Testis (tissue), 2 donors: Measurements from ENCODE around the gene PRKN.

Source experiments
- POLR2A ChIP-seq: fragments of 450-650 bp; IDR thresholded peaks from one replicate; pipeline ENCODE4 v1.6.1; 2017; ENCODE audit warnings: antibody characterized with exemption, mild to moderate bottlenecking, moderate library complexity
- TF ChIP-seq, protein P1 (sequence below), 3 experiments: fragments of 450-650 bp in 2 of 3; fragments of 200-600 bp in 1 of 3; sonication (generic) in 1 of 3; IDR thresholded peaks; one replicate each; pipeline ENCODE4 v1.5.1; 2016 to 2019; ENCODE audit warnings: antibody characterized with exemption in 3 of 3, mild to moderate bottlenecking in 2 of 3, moderate library complexity in 1 of 3

DNA sequence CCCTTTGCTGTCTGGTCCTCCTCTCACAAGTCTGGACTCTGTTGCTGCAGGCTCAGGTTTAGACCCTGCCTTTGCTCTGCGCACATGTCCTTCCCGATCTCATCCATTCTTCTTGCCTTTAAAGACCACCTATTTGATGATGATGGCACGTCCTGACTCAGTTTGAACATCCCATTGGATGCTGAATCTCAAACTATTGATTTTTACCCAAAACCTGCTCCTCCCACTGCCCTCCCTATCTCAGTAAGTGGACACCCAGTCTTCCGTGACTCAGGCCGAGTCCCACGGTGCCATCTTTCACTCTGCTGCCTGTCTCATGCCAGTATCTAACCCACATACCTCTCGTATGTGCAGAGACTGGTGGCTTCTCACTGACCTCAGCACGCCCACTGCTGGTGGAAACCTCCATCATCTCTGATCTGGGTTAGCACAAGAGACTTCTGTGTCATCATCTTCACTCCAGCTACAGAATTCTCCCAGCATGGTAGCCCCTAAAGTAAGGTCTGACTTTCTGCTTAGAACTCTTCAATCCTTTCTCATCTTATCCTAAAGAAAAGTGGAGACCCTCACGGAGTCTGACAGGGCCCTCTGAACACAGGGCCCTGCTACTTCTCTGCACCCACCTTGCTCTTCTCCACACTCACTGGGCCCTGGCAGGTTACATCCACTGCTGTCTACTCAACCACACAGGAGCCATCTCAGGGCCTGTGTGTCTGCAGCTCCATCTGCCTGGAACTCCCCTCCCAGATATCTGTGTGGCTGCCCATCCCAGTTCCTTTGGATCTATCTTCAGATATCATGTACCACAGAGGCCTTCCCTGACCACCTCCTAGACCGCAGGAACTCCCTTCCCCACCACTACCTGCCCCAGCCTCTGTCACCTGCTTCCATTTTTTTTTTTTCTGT, 1066.6 kb downstream of the PRKN start:
- TF ChIP-seq, protein P1, sequence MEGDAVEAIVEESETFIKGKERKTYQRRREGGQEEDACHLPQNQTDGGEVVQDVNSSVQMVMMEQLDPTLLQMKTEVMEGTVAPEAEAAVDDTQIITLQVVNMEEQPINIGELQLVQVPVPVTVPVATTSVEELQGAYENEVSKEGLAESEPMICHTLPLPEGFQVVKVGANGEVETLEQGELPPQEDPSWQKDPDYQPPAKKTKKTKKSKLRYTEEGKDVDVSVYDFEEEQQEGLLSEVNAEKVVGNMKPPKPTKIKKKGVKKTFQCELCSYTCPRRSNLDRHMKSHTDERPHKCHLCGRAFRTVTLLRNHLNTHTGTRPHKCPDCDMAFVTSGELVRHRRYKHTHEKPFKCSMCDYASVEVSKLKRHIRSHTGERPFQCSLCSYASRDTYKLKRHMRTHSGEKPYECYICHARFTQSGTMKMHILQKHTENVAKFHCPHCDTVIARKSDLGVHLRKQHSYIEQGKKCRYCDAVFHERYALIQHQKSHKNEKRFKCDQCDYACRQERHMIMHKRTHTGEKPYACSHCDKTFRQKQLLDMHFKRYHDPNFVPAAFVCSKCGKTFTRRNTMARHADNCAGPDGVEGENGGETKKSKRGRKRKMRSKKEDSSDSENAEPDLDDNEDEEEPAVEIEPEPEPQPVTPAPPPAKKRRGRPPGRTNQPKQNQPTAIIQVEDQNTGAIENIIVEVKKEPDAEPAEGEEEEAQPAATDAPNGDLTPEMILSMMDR (IDR thresholded peaks at IDR 0.05) = no peak
- TF ChIP-seq POLR2A = no peak
